GM19351 (cell line): ENCODE results near the gene BEST3.

Experiments used
- ATAC-seq: cut with Tn5 transposase; IDR thresholded peaks from one replicate; pipeline ENCODE4 v1.9.1; 2021; ENCODE audit warnings: mild to moderate bottlenecking, moderate library complexity; ENCODE audit not compliant: unreplicated experiment

The BEST3 gene

DNA sequence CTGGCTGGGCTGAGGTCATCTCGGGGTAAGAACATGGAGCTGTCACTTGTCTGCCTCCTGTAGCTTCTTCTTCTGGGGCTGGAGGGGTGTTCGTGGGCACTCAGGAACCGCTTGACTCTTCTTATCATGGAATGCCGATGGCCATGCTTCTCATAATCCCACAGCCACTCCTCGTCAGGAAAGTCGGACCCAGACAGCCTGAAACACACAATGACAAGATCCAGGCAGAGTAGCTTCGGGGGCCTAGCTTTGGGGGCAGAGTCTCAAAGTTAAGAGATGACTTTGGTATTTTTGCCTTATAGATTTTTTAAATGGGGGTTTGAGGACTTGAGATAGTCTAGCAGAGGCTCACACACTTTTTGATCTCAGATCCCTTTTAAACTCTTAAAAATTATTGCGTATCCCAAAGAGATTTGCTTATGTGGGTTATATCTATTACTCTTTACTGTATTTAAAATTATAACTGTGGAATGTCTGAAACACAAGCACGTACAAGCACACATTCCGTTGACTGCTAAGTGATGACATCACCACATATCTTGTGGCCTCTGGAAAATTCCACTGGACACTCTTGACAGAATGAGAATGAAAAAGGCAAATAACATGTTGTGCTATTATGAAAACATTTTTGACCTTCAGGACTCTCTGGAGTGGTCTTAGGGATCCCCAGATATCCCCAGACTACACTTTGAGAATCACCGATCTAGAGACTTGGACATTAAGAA lies 43.3 kb downstream of the BEST3 start:
- ATAC-seq, result no peak

- ATAC-seq, result no peak
Measured at GRCh38 chr12:69653703-69654102, 45.4 kb downstream of the BEST3 start.

DNA sequence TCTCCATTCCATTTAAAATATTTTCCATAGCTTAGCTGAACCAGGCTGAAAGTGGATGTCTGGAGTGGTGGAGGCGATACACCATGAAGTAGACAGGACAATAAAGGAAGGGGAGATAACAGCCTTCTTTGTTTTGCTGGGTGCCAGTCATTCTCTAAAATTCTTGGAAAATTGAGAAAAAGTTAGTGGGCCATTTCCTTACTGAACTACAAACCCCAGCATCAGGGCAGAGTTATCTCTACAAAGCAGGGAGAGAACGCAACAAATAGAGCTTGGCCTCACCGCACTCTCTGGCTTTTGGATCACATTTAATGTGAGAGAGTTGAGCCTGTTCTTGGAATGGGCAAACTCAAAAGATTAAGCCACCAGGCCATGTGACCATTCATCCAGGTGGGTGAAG lies 47.2 kb downstream of the BEST3 start:
- ATAC-seq, result no peak

DNA sequence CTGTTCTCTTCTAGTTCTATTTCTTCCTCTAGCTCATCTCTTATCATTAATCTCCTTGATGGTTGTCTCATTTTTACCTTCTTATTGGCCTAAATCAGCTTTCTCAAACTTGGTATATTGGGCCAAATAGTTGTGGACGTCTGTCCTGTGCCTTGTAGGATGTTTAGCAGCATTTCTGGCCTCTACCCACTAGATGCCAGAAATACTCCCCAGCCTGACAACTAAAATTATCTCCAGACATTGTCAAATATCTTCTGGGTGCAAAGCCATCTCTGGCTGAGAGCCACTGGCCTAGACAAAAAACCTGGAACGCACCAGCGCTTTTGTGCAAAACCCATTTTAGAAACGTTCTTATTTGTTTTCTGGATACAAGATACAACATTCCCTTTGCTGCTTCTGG lies 49.6 kb downstream of the BEST3 start:
- ATAC-seq, result no peak

GRCh38 chr12:69648476-69648875 lies 50.6 kb downstream of the BEST3 start:
- ATAC-seq, result no peak

DNA sequence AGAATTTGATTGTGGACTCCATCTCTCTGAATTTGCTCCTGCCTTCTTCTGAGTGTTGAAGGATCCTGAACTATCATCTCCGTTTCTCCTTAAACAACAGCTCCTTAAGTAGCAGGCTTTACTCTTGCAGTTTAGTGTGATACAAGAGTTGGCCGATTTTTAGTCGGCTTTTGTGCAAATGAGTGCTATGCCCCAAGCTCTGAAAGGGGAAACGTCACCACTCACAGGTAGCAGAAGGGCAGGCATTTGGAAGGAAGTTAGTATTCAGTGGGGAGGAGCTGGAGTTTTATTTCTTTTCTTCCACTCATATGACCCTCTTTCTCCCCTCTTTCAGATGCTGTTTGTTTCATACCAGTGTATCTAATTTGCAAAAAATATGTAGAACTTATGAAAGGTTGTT lies 51.9 kb downstream of the BEST3 start:
- ATAC-seq, result no peak

- no peak for ATAC-seq
Measured at GRCh38 chr12:69645031-69645430, 54.1 kb downstream of the BEST3 start.

DNA sequence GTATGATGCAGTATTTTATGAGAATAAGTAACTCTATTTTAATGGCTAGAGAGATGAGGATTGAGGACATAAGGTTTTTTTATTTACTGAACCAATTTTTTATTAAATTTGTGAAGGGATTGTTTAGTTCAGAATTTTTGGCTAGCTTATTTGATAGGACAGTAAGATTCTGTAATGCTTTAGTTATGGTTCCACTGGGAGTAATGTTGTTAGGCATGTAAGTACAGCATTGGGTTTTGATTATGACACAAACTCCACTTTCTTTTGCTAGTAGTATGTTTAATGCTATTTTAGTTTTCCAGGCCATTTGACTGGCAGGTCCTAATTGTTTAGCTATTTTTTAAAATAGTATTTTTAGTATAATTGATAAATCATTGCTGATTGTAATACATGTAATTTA lies 54.6 kb downstream of the BEST3 start:
- ATAC-seq, result no peak

GRCh38 chr12:69642531-69642930 lies 56.6 kb downstream of the BEST3 start:
- ATAC-seq, result no peak

DNA sequence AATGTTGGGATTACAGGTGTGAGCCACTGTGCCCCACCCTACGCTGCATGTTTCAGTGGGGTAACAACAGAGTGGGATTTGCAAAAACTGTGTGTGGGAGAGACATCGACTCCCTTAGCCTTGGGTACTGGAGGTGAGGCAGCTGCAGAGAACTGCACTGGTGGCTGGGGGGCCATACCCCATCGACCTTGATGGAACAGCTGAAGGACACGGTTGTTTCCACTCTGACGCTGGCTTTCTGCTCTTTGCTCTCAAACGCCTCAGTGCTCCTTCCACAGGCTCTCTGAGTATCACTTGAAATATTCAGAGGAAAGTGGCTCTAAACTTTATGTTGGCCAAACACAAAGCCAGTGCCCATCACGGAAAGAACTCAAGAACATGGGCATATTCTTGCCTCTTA lies 57.6 kb downstream of the BEST3 start:
- no peak for ATAC-seq

DNA sequence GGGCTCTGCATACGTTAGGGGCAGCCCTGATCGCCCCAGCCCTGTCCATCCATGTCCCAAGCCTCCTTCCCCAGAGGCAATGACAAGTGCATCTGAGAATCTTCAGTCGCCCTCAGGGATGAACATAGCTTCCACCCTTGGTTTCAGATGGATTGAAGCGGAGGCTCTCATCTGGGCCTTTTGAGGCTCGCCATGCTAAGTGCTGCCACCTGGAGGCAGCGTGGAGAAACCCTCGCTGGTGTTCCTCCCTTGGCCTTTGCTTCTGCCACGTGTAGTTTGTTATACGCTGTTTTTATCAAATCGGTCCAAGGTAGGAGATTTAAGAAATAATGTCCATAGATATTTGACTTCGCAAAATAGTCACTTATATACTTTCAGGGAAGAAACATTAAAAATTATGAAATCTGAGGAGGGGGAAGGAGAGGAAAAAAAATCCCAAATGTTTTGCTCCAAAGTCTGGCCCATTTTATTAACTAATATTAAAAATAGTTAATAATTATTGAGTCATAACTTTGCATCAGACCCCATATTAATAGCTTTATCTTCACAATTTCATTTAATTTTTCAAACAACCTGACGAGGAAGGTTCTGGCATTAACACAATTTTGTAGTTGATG lies 59.6 kb downstream of the BEST3 start:
- ATAC-seq, result peak; percentile 97

DNA sequence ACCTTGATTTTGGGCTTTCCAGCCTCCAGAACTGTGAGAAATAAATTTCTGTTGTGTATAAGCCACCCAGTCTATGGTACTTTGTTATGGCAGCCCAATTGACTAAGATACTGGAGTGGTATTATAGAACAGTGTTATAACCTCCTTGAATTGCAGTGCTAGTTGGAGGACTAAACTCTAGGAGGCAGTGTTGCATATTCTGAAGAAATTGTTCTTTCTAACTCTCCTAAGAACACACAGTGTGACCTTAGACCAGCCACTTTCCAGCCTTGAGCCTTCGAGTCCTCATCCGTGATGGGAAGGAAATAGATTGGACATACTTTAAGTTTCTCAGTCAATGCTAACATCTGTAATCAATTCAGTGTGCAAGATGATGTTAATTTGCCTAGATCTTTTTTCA lies 66.0 kb downstream of the BEST3 start:
- peak; percentile 58 for ATAC-seq

- ATAC-seq, result no peak
Measured at GRCh38 chr12:69630191-69630590, 68.9 kb downstream of the BEST3 start.

GRCh38 chr12:69627501-69627900 lies 71.6 kb downstream of the BEST3 start:
- no peak for ATAC-seq

GRCh38 chr12:69623970-69624369 lies 75.1 kb downstream of the BEST3 start:
- no peak for ATAC-seq

DNA sequence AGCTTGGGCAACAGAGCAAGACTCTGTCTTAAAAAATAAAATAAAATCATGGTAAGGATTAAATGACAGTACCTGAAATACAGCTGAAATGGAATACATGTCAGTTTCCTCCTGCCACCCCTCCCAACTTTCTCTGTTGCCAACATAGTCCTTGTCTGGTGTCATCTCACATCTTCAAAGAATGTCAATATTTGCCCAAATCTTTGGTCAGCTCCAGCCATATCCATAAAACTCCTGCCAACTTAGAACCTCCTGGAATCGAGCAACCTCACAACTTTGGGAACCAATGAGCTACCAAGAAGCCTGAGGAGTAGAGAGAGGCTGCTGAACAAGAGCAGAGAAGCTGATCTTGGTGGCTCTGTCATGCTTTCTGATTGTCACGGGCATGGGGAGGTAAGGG lies 77.6 kb downstream of the BEST3 start:
- no peak for ATAC-seq

GRCh38 chr12:69620921-69621320 lies 78.2 kb downstream of the BEST3 start:
- ATAC-seq, result no peak

DNA sequence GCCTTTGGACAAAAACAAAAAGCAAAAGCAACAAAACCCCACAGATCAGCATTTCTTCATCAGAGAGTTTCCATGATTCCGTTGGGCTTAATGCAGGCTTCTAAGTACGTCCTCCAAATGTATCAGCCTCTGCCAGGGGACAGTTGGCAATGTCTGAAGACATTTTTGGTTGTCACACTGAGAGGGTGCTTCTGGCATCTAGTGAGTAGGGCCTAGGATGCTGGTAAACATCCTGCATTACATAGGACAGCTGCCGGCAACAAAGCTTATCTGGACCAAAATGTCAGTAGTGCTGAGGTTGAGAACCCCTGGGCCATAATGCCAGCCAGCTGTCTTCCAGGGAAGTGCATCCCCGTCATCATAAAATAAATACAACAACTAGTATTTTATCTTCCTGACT lies 79.0 kb downstream of the BEST3 start:
- ATAC-seq, result no peak

DNA sequence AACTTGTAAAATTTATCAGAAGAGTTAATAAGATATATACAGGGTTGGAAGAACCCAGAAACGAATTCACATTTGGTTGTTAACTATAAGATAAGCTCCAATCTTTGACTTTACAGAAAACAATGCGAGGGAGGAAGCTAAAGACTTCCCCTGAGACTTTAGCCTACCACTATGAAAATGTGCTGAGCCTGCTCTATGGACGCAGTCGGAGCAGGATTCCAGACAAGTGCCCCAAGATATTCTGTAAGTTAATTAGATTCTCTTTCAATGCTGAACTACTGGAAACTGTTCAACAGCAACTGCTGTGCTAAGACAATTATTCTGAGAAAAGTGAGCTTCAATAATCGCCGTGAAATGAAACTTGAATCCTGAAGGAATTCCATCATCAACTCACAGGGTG lies 80.1 kb downstream of the BEST3 start:
- no peak for ATAC-seq

DNA sequence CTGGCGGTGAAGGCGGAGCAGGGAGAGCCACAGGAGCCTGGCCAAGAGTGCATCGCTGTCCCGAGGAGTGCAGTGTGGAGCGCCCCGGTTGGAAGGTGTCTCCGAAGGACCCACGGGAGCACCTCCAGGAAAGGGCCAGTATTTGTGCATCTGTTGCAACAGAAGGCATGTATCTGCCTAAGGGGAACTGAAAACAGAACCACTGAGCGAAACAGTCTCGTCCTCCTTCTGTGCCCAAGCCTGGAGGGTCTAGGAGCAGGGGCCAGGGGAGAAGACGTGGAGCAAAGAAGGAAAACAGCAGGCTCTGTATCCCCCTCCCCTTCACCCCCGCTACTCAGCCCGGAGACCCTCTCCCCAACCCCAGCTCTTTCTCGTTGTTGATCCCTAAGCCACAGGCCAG lies 83.1 kb downstream of the BEST3 start:
- no peak for ATAC-seq

DNA sequence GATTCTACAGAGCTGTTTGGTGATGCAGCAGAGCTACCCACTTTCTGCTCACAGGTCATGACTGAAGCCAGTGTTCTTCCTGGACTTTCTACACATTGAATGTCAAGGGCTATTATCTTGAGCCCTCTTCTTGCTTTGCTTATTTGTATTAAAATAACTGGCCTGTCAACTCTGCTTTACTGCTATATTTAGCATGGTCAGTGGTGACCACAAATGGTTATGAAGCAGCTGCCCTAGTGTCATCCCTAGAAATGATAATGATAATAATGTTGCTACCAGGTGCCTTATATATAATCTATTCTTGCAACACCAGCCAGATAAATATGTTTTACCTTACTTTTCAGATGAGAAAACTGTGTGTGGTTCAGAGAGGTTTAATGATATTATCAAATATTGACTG lies 85.8 kb downstream of the BEST3 start:
- no peak for ATAC-seq

- no peak for ATAC-seq
Measured at GRCh38 chr12:69610729-69611128, 88.4 kb downstream of the BEST3 start, which contains the start of gene LRRC10. LRRC10 (minus strand) TSS chr12:69610907; CDS start chr12:69610838, 69 bp downstream.

GRCh38 chr12:69610126-69610525 lies 89.0 kb downstream of the BEST3 start:
- ATAC-seq, result no peak
